ENCODE results near the gene LRRC37B.
"Not testable (repeated sequence)": the region's sequence is repeated elsewhere in the genome, so short reads cannot be mapped to it uniquely, and the experiment has no call there.

GRCh38 chr17:32054985-32055384 is 47.8 kb downstream of the LRRC37B start:
- not testable (repeated sequence) for TF ChIP-seq CTCF (IDR thresholded peaks at IDR 0.05; ENCODE audit: low read length); EZH2 (optimal IDR thresholded peaks at IDR 0.05; ENCODE audit: low read depth, low read length); EZH2phosphoT487 (IDR thresholded peaks at IDR 0.05; ENCODE audit: low read length)
